Subcutaneous abdominal adipose tissue (tissue), 5 donors: ENCODE measurements around the gene MX2.

Experiments
- H3K27ac ChIP-seq: one replicate; pipeline ENCODE4 v1.7.0; 2013; ENCODE audit warnings: low read depth, mild to moderate bottlenecking, inconsistent platforms, low read length, moderate library complexity
- H3K27me3 ChIP-seq, 5 donors: one replicate each; pipeline ENCODE4 v1.7.0; 2013; ENCODE audit warnings: low read length in 5 of 5, inconsistent platforms in 1 of 5; ENCODE audit not compliant: control insufficient read depth in 5 of 5, insufficient read depth in 4 of 5
- H3K36me3 ChIP-seq, 5 donors: one replicate each; pipeline ENCODE4 v1.7.0; 2013; ENCODE audit warnings: low read length in 5 of 5; ENCODE audit not compliant: control insufficient read depth in 5 of 5, insufficient read depth in 5 of 5
- H3K4me1 ChIP-seq, 5 donors: one replicate each; pipeline ENCODE4 v1.7.0; 2013; ENCODE audit warnings: low read length in 5 of 5, mild to moderate bottlenecking in 3 of 5, moderate library complexity in 1 of 5; ENCODE audit not compliant: control insufficient read depth in 5 of 5, insufficient read depth in 5 of 5
- H3K4me3 ChIP-seq, 5 donors: one replicate each; pipeline ENCODE4 v1.7.0; 2013; ENCODE audit warnings: low read length in 5 of 5, low read depth in 1 of 5
- H3K9ac ChIP-seq, 5 donors: one replicate each; pipeline ENCODE4 v1.7.0; 2013; ENCODE audit warnings: low read length in 5 of 5, mild to moderate bottlenecking in 4 of 5, moderate library complexity in 3 of 5
- H3K9me3 ChIP-seq, 5 donors: one replicate each; pipeline ENCODE4 v1.7.0; 2013; ENCODE audit warnings: low read length in 5 of 5; ENCODE audit not compliant: control insufficient read depth in 5 of 5
- donor health status: healthy.
- donor health status: healthy.
- donor health status: healthy.
- donor health status: healthy.
- donor health status: healthy.

Gene MX2

GRCh38 chr21:41442481-41443186, 80.8 kb downstream of the MX2 start:
- H3K4me1 ChIP-seq = no peaks in the 10 kb centered on the region
- peaks cover 19 to 93% (median 82%) of the 10 kb centered on the region in 5 donors for H3K36me3 ChIP-seq
- no peak overlapping the region for H3K9ac ChIP-seq
- H3K4me3 ChIP-seq = no peak overlapping the region
- no peaks in the 10 kb centered on the region for H3K9me3 ChIP-seq
- H3K27me3 ChIP-seq = no peaks in the 10 kb centered on the region
- no peak overlapping the region for H3K27ac ChIP-seq

DNA sequence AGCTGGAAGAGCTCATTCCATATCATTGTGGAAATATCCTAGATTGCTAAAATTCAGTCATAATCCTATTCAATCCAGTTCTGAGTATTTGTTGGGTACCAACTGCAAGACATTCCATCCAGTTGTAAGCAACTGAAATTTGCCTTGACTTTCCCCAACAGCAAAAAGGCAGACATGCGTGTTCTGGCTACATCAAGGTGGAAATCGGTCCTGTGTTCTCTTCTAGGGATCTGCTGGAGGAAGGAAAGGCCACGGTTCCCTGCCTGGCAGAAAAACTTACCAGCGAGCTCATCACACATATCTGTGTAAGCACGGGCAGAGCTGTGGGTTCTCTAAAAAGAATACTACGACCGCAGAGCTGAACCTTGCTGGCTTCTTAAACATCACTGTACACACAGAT, 81.7 kb downstream of the MX2 start:
- Histone ChIP-seq H3K36me3 (peaks cover 16 to 88% (median 80%) of the 10 kb centered on the region in 5 donors), H3K4me1 (no peaks in the 10 kb centered on the region)

GRCh38 chr21:41444703-41445464, 83.1 kb downstream of the MX2 start:
- Histone ChIP-seq H3K27ac (no peak overlapping the region), H3K9me3 (no peaks in the 10 kb centered on the region), H3K36me3 (peaks cover 16 to 83% (median 81%) of the 10 kb centered on the region in 5 donors), H3K9ac (no peak overlapping the region), H3K27me3 (no peaks in the 10 kb centered on the region), H3K4me1 (no peaks in the 10 kb centered on the region), H3K4me3 (no peak overlapping the region)

More for the DNA sequence above, 81.7 kb downstream of the MX2 start:
- no peak overlapping the region for H3K9ac ChIP-seq
- H3K9me3 ChIP-seq = no peaks in the 10 kb centered on the region
- H3K4me3 ChIP-seq = no peak overlapping the region
- no peak overlapping the region for H3K27ac ChIP-seq
- no peaks in the 10 kb centered on the region for H3K27me3 ChIP-seq

- Histone ChIP-seq H3K9ac (no peak overlapping the region), H3K4me3 (no peak overlapping the region), H3K27ac (no peak overlapping the region), H3K4me1 (no peaks in the 10 kb centered on the region), H3K27me3 (no peaks in the 10 kb centered on the region), H3K9me3 (no peaks in the 10 kb centered on the region), H3K36me3 (peaks cover 20 to 87% (median 82%) of the 10 kb centered on the region in 5 donors)
These were observed 83.6 kb downstream of the MX2 start for GRCh38 chr21:41445465-41445862.

- no peaks in the 10 kb centered on the region for H3K4me1 ChIP-seq
- no peak overlapping the region for H3K27ac ChIP-seq
- no peak overlapping the region for H3K9ac ChIP-seq
- no peaks in the 10 kb centered on the region for H3K27me3 ChIP-seq
- H3K9me3 ChIP-seq = no peaks in the 10 kb centered on the region
- H3K4me3 ChIP-seq = no peak overlapping the region
- peaks cover 20 to 76% (median 75%) of the 10 kb centered on the region in 5 donors for H3K36me3 ChIP-seq
These were observed 84.8 kb downstream of the MX2 start for GRCh38 chr21:41446586-41446985.

- H3K4me1 ChIP-seq = no peaks in the 10 kb centered on the region
- peaks cover 19 to 76% (median 75%) of the 10 kb centered on the region in 5 donors for H3K36me3 ChIP-seq
- no peaks in the 10 kb centered on the region for H3K27me3 ChIP-seq
- H3K9me3 ChIP-seq = no peaks in the 10 kb centered on the region
- no peak overlapping the region for H3K9ac ChIP-seq
- H3K27ac ChIP-seq = no peak overlapping the region
- no peak overlapping the region for H3K4me3 ChIP-seq
These were observed 85.5 kb downstream of the MX2 start for GRCh38 chr21:41447356-41447755.

GRCh38 chr21:41449613-41450012, 87.8 kb downstream of the MX2 start:
- Histone ChIP-seq H3K36me3 (peaks cover 7 to 78% (median 68%) of the 10 kb centered on the region in 5 donors), H3K9ac (no peak overlapping the region), H3K27ac (no peak overlapping the region), H3K27me3 (no peaks in the 10 kb centered on the region), H3K4me3 (no peak overlapping the region), H3K4me1 (no peaks in the 10 kb centered on the region), H3K9me3 (no peaks in the 10 kb centered on the region)

GRCh38 chr21:41451753-41452676, 90.2 kb downstream of the MX2 start:
- Histone ChIP-seq H3K4me3 (no peak overlapping the region), H3K36me3 (peaks cover 4 to 75% (median 60%) of the 10 kb centered on the region in 5 donors), H3K27me3 (no peaks in the 10 kb centered on the region), H3K4me1 (no peaks in the 10 kb centered on the region), H3K9me3 (no peaks in the 10 kb centered on the region), H3K27ac (no peak overlapping the region), H3K9ac (no peak overlapping the region)

DNA sequence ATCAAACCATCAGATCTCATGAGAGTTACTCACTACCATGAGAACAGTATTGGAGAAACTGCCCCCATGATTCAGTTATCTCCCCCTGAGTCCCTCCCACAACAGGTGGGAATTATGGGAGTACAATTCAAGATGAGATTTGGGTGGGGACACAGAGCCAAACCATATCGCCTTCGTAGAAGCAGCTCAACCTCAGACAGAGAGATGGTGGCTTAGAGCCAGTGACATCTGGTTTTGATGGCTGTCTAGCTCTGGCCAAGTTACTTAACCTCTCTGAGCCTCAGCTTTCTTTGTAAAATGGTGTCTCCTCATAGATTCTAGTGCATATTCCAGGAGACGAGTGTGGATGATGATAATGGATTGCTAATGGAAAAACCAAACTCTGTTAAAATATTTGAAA, 91.4 kb downstream of the MX2 start:
- peaks cover 4 to 82% (median 60%) of the 10 kb centered on the region in 5 donors for H3K36me3 ChIP-seq
- no peaks in the 10 kb centered on the region for H3K27me3 ChIP-seq
- no peak overlapping the region for H3K9ac ChIP-seq
- no peaks in the 10 kb centered on the region for H3K4me1 ChIP-seq
- H3K9me3 ChIP-seq = no peaks in the 10 kb centered on the region
- H3K4me3 ChIP-seq = no peak overlapping the region
- no peak overlapping the region for H3K27ac ChIP-seq
